NCI-H1048 (cell line): ENCODE data around the gene KDELR1.
"Not testable (repeated sequence)": the region's sequence is repeated elsewhere in the genome, so short reads cannot be mapped to it uniquely, and the experiment has no call there.

Experiments
- DNase-seq: peaks from one replicate; lab custom pipeline; 2025; lab: John Stamatoyannopoulos, UW

The KDELR1 gene

DNA sequence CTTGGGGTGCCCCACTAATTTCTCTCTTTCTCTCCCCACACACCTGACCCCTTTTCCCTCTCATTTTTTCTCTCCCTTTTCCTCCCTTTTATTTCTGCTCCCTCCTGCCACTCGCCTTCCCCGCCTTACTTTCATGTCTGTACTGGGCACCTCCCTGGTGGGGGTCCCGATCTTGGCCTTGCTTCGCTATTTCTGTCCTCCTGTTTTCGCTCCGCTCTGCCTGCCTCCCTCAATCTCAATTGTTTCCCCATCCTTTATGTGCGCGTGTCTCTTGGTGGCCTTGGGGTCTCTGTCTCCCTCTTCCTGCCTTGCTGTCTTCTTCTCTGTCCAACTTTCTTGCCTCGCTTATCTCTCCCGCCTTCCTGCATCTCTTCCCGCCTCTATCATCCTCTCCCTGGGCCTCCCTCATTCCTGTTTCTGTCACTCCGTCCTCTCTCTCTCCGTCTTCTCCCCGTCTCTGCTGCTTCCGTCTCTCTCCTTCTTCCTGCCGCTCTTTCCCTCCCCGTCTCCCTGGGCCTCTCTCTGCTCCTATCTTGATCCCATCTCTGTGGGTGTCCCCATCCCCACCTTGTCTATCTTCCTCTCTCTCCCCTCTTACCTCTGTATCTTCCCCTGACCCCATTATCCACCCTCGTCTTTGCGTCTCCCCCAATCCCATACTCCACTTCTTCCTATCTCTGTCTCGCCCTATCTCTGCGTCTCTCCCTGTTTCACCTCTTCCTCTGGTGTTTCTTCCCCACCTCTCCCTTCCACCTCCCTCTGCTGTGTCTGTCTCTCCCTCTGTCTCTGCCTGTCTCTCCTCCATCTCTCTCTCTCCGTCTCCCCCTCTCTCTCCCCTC, 6.1 kb upstream of the KDELR1 start:
- DNase-seq, result no peak

- DNase-seq, result no peak
Observed at GRCh38 chr19:48396824-48397176, 5.4 kb upstream of the KDELR1 start.

DNA sequence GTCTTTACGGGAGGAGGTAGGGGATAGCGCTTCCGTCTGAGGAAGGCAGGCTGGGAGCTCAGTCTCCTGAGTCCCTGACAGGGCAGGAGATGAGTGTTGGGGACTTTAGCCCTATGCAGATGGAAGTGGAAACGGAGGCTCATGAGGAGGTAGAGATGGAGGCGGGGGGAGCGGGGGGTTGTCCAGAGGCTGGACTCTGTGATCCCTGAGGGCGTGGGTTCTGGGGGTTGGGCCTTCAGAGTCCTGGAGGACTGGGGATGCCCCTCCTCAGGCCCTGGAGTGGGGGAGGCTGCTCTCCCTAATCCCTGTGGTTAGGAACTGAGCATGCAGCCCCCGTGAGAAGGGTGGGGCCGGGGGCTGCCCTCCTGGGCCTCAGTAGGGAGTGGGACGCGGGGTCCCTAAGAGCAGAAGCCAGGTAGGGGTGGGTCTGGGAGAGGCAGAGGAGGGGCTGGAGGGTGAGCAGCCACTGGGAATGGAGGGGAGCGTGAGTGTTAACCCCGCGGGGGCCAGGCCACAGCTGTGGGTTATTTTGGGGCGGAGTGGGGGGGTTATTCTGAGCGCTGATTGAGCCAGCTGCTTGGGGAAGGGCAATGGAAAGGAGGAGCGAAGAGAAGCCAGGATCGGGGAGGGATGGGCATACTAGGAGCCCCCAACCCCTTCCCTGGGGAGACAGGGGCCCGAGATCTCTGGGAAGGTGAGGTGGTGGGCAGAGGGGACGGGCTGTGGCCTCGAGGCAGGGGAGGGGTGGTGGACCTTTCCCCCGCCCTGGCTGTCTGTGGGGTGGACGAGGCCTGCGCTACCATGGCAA, 4.9 kb upstream of the KDELR1 start:
- no peak for DNase-seq

- no peak for DNase-seq
Observed at GRCh38 chr19:48395499-48395898, 4.1 kb upstream of the KDELR1 start.

DNA sequence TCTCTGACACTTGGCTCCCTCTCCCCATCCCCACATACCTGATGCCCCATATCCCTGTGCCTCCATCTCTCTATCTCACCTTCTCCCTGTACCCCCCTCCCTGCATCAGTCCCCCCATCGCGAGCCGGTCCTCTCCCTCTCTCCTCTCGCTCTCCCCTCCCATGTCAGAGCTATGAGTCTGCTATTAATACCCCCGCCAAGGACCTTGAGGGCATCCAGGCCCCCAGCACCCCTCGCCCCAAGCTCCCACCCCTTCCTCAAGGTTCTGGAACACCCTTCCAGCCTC, 3.8 kb upstream of the KDELR1 start:
- no peak for DNase-seq

GRCh38 chr19:48394331-48395169, 3.2 kb upstream of the KDELR1 start:
- DNase-seq, result no peak

GRCh38 chr19:48393559-48394330, 2.4 kb upstream of the KDELR1 start, which contains the start of gene GRIN2D:
GRIN2D (plus strand) TSS chr19:48393668; CDS start chr19:48398393, 4,725 bp downstream.
- no peak for DNase-seq

DNA sequence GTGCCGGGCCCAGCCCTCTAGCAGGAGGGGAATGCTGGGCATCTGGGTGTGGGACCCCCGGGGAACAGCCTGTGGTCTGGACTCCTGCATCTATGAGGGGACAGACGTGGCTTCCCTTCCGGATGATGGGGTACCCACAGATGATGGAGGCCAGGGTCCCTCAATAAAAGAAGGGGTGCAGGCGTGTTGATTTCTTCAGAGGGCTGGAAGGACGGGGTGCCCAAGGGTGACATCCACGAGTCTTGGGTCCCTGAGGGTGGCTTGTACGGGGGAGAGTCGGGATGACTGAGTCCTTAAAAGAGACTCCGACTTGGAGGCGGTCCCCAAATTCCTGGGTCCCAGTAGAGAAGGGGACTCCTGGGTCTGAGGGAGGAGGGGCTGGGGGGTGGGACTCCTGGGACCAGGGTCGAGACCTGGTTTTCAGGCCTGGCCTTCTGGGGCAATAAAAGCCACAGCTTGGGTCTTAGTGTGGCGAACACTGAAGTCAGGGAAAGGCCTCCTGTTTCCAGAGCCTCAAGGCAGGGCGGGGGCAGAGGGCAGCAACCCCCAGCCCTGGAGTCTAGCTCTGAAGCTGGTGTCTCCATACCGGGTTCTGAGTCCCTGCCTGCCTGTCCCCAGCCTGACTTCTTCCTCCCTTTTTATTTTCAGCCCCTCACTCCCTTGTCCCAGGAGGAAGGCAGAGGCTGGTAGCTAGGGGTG, 1.7 kb upstream of the KDELR1 start:
- no peak for DNase-seq

- DNase-seq, result not testable (repeated sequence)
Observed at GRCh38 chr19:48392006-48392344, 624 bp upstream of the KDELR1 start.

GRCh38 chr19:48390188-48391099, 907 bp downstream of the KDELR1 start:
- DNase-seq, result no peak

- no peak for DNase-seq
Observed at GRCh38 chr19:48386981-48387380, 4.4 kb downstream of the KDELR1 start.

GRCh38 chr19:48385461-48386087, 5.8 kb downstream of the KDELR1 start:
- no peak for DNase-seq

DNA sequence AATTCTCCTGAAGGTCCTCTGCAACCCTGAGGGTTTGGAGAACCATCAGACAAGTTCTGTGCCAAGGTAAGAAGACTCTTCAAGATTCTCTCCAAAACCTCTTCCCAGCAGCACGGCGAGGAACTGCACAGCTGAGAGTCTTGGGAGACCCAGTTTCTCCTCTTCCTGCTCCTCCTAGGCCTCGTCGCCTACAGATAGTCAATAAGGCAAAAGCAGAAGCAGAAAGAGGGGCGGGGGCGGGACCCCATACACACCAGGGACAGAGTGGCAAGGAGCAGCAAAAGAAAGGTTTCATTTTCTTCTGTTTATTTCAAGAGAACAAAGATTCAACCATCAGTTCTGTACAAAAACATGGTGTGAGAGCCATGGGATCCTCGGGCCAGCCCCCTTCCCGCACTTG, 9.1 kb downstream of the KDELR1 start:
- no peak for DNase-seq

DNA sequence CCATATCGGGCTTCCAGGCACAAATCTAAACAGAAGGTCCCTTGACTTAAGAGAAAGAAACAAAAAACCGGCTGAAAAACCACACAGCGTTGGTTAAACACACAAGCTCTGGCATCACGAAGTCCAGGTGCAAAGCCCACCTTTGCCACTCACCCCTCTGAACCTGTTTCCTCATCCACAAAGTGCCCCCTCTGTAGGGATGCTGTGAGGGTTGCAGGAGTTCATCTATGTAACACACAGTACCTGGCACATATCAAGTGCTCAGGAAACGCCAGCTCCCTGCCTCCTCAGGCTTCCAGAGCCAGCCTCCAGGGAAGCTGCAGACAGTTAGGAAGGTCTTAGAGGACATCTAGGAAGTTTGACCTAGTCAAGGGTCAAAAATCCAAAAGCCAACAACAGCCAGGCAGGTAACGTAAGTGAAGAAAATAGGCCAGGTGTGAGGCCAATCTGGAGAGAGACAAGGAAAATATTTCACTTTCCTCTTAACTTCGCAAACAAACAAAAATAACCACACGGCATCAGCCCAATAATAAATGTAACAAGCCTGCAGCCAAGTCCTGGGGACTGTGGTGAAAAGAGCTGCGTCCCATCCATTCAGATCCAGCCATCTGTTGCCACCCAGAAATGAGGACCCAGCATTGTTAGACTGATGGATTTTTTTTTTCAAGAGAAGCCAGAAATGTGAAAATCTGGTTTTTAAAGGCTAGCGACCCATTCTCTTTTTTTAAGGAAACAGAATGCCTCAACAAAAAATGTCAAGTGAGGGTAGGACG, 10.0 kb downstream of the KDELR1 start:
- no peak for DNase-seq

DNA sequence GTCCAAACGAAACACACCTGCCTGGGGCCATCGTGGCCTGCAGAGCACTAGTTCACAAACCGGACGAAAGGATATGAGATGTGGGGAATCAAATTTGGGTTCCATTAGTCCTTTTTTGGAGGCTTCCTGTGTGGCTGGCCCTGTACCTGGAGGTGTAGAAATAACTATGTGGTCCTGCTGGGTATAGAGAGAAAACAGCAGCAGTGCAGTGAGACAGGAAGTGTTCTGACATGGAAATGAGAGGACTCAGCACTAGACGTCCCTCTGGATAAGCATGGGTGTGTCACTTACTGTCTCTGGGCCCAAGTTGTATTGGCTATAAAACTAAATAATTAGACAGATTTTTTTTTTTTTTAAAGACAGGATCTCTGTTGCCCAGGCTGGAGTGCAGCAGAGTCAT, 12.3 kb downstream of the KDELR1 start:
- DNase-seq, result no peak

- DNase-seq, result no peak
Observed at GRCh38 chr19:48378194-48378570, 13.2 kb downstream of the KDELR1 start.

DNA sequence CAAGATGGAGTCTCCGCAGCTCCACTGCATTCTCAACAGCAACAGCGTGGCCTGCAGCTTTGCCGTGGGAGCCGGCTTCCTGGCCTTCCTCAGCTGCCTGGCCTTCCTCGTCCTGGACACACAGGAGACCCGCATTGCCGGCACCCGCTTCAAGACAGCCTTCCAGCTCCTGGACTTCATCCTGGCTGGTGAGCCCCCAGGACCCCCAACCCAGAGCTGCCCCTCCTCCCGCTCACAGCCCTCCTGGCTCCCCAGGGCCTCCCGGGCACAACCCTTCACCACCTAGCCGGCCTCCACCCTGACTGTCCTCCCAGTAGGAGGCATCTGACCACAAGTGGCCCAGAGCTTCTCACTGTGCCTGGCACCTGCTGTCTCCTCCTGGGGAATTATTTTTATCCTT, 17.8 kb downstream of the KDELR1 start:
- no peak for DNase-seq

DNA sequence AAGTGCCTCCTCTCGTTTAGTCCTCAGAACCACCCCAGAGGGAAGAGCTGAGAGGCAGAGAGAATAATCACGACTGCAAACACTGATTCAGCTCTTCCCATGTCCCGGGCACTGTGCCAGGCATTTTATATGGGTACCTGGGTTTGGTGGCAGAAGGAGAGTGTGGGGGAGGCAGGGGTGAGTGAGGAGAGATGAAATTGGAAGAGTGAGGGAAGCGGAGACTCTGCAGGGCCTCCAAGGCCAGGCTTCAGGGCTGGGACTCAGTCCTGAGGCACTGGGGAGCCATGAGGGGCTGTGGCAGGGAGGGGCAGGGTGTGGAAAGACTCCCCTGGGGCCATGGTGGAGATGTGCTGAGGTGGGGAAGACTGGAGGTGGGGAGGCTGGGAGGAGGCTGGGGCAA, 18.4 kb downstream of the KDELR1 start:
- no peak for DNase-seq

DNA sequence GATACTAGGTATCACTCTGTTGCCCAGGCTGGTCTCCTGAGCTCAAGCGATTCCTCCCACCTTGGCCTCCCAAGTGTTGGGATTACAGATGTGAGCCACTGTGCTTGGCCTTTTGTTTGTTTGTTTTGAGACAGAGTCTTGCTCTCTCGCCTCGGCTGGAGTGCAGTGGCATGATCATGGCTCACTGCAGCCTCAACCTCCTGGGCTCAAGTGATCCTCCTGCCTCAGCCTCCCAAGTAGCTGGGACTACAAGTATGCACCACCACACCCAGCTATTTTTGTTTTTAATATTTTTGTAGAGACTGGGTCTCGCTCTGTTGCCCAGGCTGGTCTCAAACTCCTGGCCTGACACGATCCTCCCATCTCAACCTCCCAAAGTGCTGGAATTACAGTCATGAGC, 19.6 kb downstream of the KDELR1 start:
- not testable (repeated sequence) for DNase-seq
